Left renal pelvis (tissue), 4 donors: ENCODE data around the gene PARD3. TPM values are rescaled to one million over a fixed set of nuclear protein-coding genes. Genes with fewer than 3 reads are reported as not detected.
"Not testable (repeated sequence)": the region's sequence is repeated elsewhere in the genome, so short reads cannot be mapped to it uniquely, and the experiment has no call there.

Experiments used
- DNase-seq, 4 donors: peaks; one replicate each; pipeline ENCODE4 v3.0.0-alpha.2; 2013; ENCODE audit warnings: low read depth in 4 of 4, low spot score in 3 of 4
- polyA plus RNA-seq, 4 donors: library from polyadenylated mRNA; unstranded; fragments of 120-200 nt; gene quantifications; one replicate each; pipeline ENCODE4 v1.2.1, GENCODE V29; 2013; ENCODE audit not compliant: insufficient read length in 4 of 4

PARD3 gene
- polyA plus RNA-seq, 4 donors, result 56.7 to 75.5 (median 69.4) TPM

DNA sequence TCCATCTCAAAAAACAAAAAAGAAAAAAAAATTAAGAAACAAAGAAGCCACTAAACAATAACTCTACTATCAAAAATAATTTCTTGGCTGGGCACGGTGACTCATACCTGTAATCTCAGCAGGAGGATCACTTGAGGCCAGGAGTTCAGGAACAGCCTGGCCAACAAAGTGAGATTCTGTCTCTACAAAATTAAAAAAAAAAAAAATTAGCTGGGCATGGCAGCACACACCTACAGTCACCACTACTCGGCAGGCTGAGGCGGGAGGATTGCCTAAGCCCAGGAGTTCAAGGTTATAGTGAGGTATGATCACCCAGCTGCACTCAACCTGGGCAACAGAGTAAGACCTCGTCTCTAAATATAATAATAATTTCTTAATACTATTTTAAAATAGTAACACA is 69.0 kb downstream of the PARD3 start:
- DNase-seq, result no peak

DNA sequence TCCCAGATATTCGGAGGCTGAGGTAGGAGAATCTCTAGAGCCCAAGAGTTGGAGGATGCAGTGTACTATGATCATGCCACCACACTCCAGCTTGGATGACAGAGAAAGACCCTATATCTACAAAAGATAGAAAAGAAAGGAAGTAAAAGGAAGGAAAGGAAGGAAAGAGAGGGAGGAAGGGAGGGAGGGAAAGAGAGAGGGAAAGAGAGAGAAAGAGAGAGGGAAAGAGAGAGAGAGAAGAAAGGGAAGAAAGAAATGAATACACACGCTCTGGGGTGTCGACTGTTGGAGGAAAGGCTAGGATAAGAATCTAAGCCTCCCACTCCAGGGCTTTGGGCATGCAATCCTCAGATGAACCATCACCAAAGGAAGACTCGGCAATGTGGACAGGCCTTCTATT is 69.9 kb downstream of the PARD3 start:
- DNase-seq, result no peak

DNA sequence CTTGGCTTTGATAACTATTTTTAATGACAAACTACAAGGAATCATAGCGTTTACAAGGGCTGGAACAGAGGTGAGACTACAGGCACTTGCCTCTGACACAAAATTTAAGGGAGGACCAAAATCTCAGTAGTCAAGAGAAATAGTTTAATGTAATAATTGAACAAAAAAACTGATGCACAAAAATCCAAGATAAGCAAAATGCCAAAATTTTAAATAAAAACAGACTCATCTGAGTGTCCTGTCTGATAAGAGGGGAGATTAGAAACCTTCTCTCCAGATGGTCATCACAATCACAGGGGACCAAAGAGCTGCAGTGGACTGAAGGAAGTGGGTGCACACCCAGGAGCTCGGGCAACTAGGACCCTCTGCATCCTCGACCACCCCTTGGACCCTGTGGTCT is 70.5 kb downstream of the PARD3 start:
- DNase-seq, result no peak

- no peak for DNase-seq
Observed at GRCh38 chr10:34743814-34744213, 71.3 kb downstream of the PARD3 start.

- no peak for DNase-seq
Observed at GRCh38 chr10:34742456-34742855, 72.6 kb downstream of the PARD3 start.

DNA sequence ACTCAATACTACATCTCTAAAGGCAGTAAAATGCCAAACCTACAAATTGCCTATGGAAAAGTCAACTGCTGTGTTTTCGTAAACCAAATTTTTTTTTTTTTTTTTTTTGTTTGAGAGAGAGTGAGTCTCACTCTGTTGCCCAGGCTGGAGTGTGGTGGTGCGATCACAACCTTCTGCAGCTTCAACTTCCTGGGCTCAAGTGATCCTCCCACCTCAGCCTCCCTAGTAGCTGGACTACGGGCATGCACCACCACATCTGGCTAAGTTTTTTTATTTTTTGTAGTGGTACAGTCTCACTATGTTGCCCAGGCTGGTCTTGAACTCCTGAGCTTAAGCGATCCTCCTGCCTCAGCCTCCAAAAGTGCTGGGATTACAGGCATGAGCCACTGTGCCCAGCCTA is 74.0 kb downstream of the PARD3 start:
- not testable (repeated sequence) for DNase-seq

DNA sequence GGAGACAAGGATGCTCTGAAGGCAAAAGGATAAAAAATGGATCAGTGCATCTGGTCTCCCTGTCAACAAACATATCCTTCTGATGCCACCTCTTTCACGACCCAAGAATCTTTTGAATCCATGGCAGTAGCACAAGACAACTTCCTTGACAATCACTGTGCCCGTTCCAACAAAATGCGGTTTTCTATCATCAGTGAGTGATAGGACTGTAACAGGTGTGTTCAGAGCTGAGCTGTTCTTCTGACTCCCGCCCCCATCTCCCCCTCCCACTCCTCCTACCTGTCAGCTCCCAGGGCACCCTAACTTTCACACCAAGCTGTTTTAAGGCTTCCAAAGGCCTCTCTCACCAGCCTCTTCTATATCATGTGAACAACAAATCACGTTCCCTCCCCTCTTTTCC is 74.8 kb downstream of the PARD3 start:
- DNase-seq, result no peak

- DNase-seq, result peak; percentile 82 to 90 (median 87)
Observed at GRCh38 chr10:34739915-34740314, 75.2 kb downstream of the PARD3 start.

GRCh38 chr10:34737772-34738169 is 77.3 kb downstream of the PARD3 start:
- DNase-seq, result no peak

DNA sequence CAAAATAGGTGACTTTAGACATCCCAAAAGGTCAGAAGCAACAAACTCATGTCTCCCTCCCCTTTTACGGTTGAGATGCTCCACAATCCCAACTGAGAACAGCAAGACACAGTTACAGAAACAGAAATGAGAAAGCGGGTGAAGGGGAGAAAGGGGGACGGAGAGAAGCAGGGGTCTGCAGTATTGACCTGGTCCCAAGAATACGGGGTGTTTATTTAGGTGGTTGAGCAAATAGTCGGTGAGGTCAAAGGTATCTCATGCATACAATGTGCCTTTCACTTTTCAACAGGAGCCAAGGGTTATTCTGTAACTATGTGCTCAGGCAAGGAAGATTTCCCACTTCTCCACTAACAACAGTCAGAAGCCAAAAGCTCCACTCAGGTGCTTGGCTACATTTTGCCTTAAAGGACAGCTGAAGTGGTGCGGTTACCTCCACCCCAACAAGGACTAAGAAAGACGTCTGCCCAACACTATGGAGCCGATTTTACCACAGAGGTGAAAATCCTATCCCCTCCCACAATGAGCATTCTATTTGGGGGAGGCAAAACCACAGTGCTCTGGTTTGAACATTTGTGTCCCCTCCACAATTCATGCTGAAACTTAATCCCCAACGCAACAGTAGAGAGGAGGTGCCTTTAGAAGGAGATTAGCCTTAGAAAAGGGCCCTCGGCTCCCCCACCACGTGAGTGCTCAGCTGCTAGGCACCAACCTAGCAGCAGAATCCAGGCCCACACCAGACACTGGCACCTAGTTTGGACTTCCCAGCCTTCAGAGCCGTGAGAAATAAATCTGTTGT is 77.9 kb downstream of the PARD3 start:
- DNase-seq, result no peak

- DNase-seq, result no peak
Observed at GRCh38 chr10:34734918-34735317, 80.2 kb downstream of the PARD3 start.

DNA sequence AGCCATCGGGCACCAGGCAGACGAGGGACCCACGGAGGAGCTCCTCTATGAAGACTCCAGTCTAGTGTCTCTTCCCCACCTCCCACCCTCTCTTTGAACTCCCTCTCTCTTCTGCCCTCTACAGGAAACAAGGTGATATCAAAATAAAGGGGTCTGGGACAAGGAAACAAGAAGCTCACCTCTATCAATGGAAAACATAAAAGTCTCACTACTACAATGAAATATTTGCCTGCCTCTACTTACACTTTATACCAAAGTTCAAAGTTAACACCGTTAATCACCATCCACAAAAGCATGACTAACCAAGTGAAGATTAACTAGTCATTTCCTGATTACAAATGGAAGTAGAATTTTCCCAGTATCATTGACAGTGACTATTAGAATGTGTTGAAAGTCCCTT is 82.2 kb downstream of the PARD3 start:
- DNase-seq, result no peak

- DNase-seq, result no peak
Observed at GRCh38 chr10:34731885-34732701, 83.0 kb downstream of the PARD3 start.

DNA sequence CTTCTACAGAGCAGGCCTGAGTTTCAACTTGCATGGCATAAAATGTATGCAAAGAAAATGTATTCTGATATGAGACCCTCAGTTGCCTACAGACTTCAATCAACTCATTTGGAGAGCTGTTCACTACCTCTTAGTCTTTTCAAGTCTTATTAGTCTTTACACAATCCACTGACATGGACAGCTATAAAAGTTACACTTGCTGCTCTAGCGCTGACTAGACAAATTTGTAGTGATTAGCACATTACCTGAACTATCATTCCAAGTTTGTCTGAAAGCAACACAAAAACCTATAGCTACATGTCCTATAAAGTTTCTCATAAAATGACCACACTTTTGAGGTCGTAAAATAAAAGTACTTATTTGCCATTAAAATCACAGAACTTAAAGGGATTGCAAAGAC is 83.9 kb downstream of the PARD3 start:
- DNase-seq, result no peak

DNA sequence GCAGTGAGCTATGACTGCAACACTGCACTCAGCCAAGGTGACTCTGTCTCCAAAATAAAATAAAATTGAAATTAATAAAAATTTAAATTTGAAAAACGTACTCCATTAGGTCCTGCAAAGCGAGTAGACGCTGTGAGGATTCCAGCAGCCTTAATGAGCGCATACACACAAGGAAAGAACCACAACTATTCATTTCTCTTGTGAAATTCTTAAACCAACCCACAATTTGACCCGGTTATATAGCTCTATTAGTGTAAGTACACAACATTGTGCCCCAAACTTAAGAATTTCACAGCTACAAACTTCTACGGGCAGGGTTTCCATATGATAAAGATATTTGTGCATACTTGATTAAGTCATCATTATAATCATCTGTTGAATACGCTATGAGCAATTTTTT is 84.4 kb downstream of the PARD3 start:
- no peak for DNase-seq

GRCh38 chr10:34729619-34730018 is 85.5 kb downstream of the PARD3 start:
- no peak for DNase-seq

- no peak for DNase-seq
Observed at GRCh38 chr10:34728361-34728760, 86.7 kb downstream of the PARD3 start.

- no peak for DNase-seq
Observed at GRCh38 chr10:34727595-34728033, 87.5 kb downstream of the PARD3 start.

DNA sequence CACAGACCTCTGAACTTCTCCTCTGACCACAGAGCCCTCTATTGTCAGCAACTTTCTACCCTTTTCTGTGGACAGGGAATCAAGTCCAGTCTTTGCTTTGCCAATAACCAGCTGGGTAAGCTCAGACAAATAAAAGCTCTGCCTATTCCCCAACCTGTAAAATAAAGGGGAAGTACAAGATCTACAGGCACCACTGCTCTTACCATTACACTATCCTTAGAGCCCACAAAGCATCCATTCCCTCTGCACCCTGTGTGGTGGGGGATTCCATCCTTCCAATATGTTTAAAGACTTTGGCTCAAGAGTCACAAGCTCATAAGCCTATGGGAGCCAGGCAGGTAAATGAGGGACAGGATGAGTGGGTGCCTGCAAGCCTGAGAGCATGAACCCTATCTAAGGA is 88.2 kb downstream of the PARD3 start:
- DNase-seq, result no peak

DNA sequence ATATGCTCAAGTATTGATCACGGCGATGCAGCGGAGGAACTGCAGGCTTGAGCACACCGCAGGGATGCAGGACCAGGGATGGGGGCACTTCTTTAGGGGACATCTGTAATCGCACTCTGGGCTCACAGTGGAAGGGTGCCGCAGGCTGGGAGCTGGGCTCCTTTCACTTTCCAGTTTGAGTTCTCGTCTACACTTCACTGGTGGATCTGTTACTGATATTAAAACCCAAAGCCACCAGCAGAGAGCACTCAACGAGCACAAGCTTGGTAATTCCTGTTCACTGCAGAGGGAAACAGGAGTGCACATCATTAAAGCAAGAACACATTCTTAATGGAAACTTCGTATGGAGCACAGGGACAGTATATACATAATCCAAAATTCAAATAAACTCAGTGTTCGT is 91.3 kb downstream of the PARD3 start:
- no peak for DNase-seq

DNA sequence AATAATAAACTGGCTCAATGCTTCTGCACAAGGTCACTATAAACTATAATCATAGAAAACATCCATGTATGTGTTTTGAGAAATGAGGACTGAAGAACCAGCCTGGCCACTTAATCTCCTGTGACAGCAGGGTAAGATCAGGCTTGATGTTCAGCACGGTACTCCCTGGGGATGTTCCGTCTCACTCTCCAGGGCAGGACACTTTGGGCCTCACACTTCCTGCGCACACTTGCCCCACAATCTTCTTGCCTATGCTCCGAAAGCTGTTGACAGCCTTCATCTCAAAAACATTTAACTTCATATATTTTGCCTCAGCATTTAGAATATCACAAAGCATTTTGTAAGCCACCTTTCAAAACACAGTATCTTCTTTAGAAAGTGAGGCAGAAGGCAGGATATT is 92.7 kb downstream of the PARD3 start:
- no peak for DNase-seq
